Neural cell (in vitro differentiated cells): ENCODE measurements around the gene CDH4. TPM values are rescaled to one million over a fixed set of nuclear protein-coding genes. Genes with fewer than 3 reads are reported as not detected.
"Not testable (repeated sequence)": the region's sequence is repeated elsewhere in the genome, so short reads cannot be mapped to it uniquely, and the experiment has no call there.

Source experiments
- H2AFZ ChIP-seq: fragments of 200-600, 300-800 bp; sonication (generic), shearing (Covaris generic); 2 replicates; pipeline ENCODE4 v1.6.0; 2014; ENCODE audit warnings: low read depth, mild to moderate bottlenecking, antibody characterized with exemption, low read length, moderate library complexity
- H3F3A ChIP-seq: fragments of 200-600 bp; shearing (Covaris generic); 2 replicates; pipeline ENCODE4 v1.6.1; 2016; ENCODE audit warnings: mild to moderate bottlenecking, moderate library complexity, mixed read lengths, antibody characterized with exemption, low read length; ENCODE audit not compliant: insufficient read depth, poor library complexity, severe bottlenecking
- H3K27ac ChIP-seq: fragments of 200-600, 300-800 bp; sonication (generic), shearing (Covaris generic); 2 replicates; pipeline ENCODE4 v1.5.1; 2014; ENCODE audit warnings: mild to moderate bottlenecking, low read length, moderate library complexity
- H3K27me3 ChIP-seq: fragments of 300-800, 200-600 bp; sonication (generic), shearing (Covaris generic); 2 replicates; pipeline ENCODE4 v1.6.0; 2014; ENCODE audit warnings: mild to moderate bottlenecking, low read depth, low read length, moderate library complexity; ENCODE audit not compliant: insufficient read depth
- H3K36me3 ChIP-seq: fragments of 300-800, 200-600 bp; sonication (generic), shearing (Covaris generic); 2 replicates; pipeline ENCODE4 v1.5.1; 2014; ENCODE audit warnings: mild to moderate bottlenecking, antibody characterized with exemption, low read length, moderate library complexity; ENCODE audit not compliant: insufficient read depth
- H3K4me2 ChIP-seq: fragments of 300-800, 200-600 bp; sonication (generic), shearing (Covaris generic); 2 replicates; pipeline ENCODE4 v1.6.0; 2014; ENCODE audit warnings: mild to moderate bottlenecking, low read length
- H3K4me3 ChIP-seq: fragments of 300-800, 200-600 bp; sonication (generic), shearing (Covaris generic); 2 replicates; pipeline ENCODE4 v1.5.1; 2014; ENCODE audit warnings: mild to moderate bottlenecking, low read length, moderate library complexity
- H3K79me2 ChIP-seq: fragments of 200-600 bp; shearing (Covaris generic); replicated peaks from 2 replicates; pipeline ENCODE4 v1.6.0; 2014; ENCODE audit warnings: mild to moderate bottlenecking, low read length, moderate library complexity; ENCODE audit not compliant: insufficient read depth
- H3K9ac ChIP-seq: fragments of 300-800, 200-600 bp; sonication (generic), shearing (Covaris generic); 2 replicates; pipeline ENCODE4 v1.6.1; 2016; ENCODE audit warnings: mild to moderate bottlenecking, low read length, mixed read lengths
- H3K9me2 ChIP-seq: fragments of 200-600 bp; shearing (Covaris generic); 2 replicates; pipeline ENCODE4 v1.6.1; 2016; ENCODE audit warnings: mild to moderate bottlenecking, low read length, mixed read lengths; ENCODE audit not compliant: insufficient read depth
- H3K9me3 ChIP-seq: fragments of 200-600, 300-800 bp; sonication (generic), shearing (Covaris generic); 2 replicates; pipeline ENCODE4 v1.6.1; 2016; ENCODE audit warnings: mild to moderate bottlenecking, mixed run types, low read length, moderate library complexity, mixed read lengths
- H4K20me1 ChIP-seq: fragments of 200-600 bp; shearing (Covaris generic); 2 replicates; pipeline ENCODE4 v1.6.1; 2016; ENCODE audit warnings: mild to moderate bottlenecking, mixed run types; ENCODE audit not compliant: insufficient read depth
- CTCF ChIP-seq: fragments of 450-650 bp; IDR thresholded peaks from 2 replicates; pipeline ENCODE4 v1.5.1; 2014; ENCODE audit warnings: antibody characterized with exemption, mild to moderate bottlenecking, moderate library complexity; ENCODE audit not compliant: poor library complexity, severe bottlenecking
- EP300 ChIP-seq: fragments of 450-650 bp; conservative IDR thresholded peaks from 2 replicates; pipeline ENCODE4 v1.6.1; 2014; ENCODE audit warnings: antibody characterized with exemption, mild to moderate bottlenecking, moderate library complexity; ENCODE audit not compliant: poor library complexity, severe bottlenecking
- EZH2 ChIP-seq: fragments of 200-600, 300-800 bp; shearing (Covaris generic), sonication (generic); IDR thresholded peaks from 2 replicates; pipeline ENCODE4 v1.6.1; 2014; ENCODE audit warnings: antibody characterized with exemption, low read length, borderline replicate concordance, mild to moderate bottlenecking; ENCODE audit not compliant: insufficient read depth, poor library complexity, severe bottlenecking
- MXI1 ChIP-seq: fragments of 450-650 bp; conservative IDR thresholded peaks from 2 replicates; pipeline ENCODE4 v1.6.1; 2014; ENCODE audit warnings: antibody characterized with exemption, mild to moderate bottlenecking; ENCODE audit not compliant: poor library complexity, severe bottlenecking
- POLR2AphosphoS5 ChIP-seq: IDR thresholded peaks from 2 replicates; pipeline ENCODE4 v1.6.1; 2012
- RAD21 ChIP-seq: fragments of 450-650 bp; conservative IDR thresholded peaks from 2 replicates; pipeline ENCODE4 v1.6.1; 2014; ENCODE audit warnings: antibody characterized with exemption, mild to moderate bottlenecking, moderate library complexity
- SMC3 ChIP-seq: fragments of 450-650 bp; conservative IDR thresholded peaks from 2 replicates; pipeline ENCODE4 v1.6.1; 2014; ENCODE audit warnings: antibody characterized with exemption, mild to moderate bottlenecking, moderate library complexity; ENCODE audit not compliant: poor library complexity
- TAF1 ChIP-seq: IDR thresholded peaks from 2 replicates; pipeline ENCODE4 v1.6.1; 2012; ENCODE audit warnings: low read depth
- polyA plus RNA-seq: library from polyadenylated mRNA; depleted of rRNA; stranded (reverse); fragments of >200 nt; gene quantifications from 2 replicates; pipeline ENCODE4 v1.2.3, GENCODE V29; 2014
- TF ChIP-seq, protein P1 (sequence below): IDR thresholded peaks from 2 replicates; pipeline ENCODE4 v1.6.1; 2012; ENCODE audit warnings: borderline replicate concordance

CDH4 gene
- polyA plus RNA-seq, 1 donor from 2014 or later = 24.6 TPM

DNA sequence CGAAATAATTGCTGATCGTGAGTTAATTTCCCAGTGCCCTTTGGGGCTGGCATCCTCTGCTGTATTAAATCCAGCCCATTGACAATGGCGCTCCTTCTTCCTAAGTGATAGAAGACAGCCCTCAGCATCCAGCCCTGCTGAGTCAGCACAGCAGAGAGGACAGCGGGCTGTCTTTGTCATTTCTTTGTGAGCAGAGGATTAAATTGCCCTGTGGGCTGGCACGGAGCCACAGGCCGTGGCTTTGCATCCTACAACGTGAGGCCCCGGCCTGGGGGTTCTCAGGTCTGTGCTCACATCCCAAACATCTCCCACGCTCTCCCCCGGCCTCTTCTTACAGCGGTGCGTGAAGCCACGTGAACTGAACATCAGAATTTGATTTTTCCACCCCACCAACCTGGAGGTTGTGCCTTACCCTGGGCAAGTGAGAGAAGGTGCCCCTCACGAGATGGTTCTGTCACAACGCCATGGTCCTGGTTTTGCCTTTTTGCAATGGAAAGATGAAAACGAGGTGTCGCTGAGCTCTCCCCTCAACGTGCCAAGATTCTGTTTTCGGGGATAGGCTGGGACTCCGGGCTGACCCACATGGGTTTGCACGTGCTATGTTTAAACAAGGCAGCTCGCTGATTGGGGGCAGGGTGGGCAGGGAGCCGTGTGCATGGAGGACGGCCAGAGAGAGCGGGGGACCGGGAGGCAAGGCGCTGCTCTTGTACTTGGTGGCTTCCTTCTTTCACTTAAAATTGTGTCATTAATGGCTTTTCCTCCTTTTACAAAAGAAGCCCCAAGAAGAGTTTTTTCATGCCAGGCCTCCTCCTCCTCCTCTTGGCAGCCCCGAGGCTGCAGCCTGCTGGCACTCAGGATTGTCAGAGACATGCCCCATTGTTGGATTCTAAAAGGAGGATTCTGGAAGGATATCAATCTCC lies 19.5 kb downstream of the CDH4 start:
- no peak overlapping the region for H2AFZ ChIP-seq
- no peak for TF ChIP-seq CTCF
- TF ChIP-seq POLR2AphosphoS5 = no peak
- TF ChIP-seq TAF1 = no peak
- TF ChIP-seq EP300 = no peak
- TF ChIP-seq SMC3 = no peak
- TF ChIP-seq, protein P1, sequence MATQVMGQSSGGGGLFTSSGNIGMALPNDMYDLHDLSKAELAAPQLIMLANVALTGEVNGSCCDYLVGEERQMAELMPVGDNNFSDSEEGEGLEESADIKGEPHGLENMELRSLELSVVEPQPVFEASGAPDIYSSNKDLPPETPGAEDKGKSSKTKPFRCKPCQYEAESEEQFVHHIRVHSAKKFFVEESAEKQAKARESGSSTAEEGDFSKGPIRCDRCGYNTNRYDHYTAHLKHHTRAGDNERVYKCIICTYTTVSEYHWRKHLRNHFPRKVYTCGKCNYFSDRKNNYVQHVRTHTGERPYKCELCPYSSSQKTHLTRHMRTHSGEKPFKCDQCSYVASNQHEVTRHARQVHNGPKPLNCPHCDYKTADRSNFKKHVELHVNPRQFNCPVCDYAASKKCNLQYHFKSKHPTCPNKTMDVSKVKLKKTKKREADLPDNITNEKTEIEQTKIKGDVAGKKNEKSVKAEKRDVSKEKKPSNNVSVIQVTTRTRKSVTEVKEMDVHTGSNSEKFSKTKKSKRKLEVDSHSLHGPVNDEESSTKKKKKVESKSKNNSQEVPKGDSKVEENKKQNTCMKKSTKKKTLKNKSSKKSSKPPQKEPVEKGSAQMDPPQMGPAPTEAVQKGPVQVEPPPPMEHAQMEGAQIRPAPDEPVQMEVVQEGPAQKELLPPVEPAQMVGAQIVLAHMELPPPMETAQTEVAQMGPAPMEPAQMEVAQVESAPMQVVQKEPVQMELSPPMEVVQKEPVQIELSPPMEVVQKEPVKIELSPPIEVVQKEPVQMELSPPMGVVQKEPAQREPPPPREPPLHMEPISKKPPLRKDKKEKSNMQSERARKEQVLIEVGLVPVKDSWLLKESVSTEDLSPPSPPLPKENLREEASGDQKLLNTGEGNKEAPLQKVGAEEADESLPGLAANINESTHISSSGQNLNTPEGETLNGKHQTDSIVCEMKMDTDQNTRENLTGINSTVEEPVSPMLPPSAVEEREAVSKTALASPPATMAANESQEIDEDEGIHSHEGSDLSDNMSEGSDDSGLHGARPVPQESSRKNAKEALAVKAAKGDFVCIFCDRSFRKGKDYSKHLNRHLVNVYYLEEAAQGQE = no peak
- TF ChIP-seq EZH2 = no peak
- no peak for TF ChIP-seq RAD21
- no peak for TF ChIP-seq MXI1

DNA sequence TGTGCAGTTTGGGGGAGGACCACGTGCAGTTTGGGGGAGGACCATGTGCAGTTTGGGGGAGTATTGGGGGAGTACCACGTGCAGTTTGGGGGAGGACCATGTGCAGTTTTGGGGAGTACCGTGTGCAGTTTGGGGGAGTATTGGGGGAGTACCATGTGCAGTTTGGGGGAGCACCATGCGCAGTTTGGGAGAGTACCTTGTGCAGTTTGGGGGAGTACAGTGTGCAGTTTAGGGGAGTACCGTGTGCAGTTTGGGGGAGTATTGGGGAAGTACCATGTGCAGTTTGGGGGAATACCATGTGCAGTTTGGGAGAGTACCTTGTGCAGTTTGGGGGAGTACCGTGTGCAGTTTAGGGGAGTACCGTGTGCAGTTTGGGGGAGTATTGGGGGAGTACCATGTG lies 21.0 kb downstream of the CDH4 start:
- H3F3A ChIP-seq, H2AFZ ChIP-seq, H3K27ac ChIP-seq, H3K4me2 ChIP-seq, H3K27me3 ChIP-seq, H3K36me3 ChIP-seq, H3K9me2 ChIP-seq, H3K9me3 ChIP-seq, H4K20me1 ChIP-seq, H3K79me2 ChIP-seq, H3K9ac ChIP-seq, H3K4me3 ChIP-seq: not testable (repeated sequence)

More for the DNA sequence above, 19.5 kb downstream of the CDH4 start:
- Histone ChIP-seq H3K9me3 (no peaks in the 10 kb centered on the region), H3K4me2 (no peak overlapping the region), H4K20me1 (peaks cover under 1% of the 10 kb centered on the region), H3K9ac (no peak overlapping the region), H3K9me2 (no peaks in the 10 kb centered on the region), H3K4me3 (no peak overlapping the region), H3K27me3 (no peaks in the 10 kb centered on the region), H3K27ac (no peak overlapping the region), H3F3A (no peaks in the 10 kb centered on the region), H3K79me2 (no peaks in the 10 kb centered on the region), H3K36me3 (peaks cover 3% of the 10 kb centered on the region)

DNA sequence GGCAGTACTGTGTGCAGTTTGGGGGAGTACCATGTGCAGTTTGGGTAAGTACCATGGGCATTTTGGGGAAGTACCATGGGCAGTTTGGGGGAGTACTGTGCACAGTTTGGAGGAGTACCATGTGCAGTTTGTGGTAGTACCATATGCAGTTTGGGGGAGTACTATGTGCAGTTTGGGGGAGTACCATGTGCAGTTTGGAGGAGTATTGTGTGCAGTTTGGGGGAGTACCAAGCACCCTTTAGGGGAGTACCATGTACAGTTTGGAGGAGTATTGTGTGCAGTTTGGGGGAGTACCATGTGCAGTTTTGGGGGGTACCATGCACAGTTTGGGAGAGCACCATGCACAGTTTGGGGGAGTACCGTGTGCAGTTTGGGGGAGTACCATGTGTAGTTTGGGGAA lies 21.6 kb downstream of the CDH4 start:
- H3K27ac ChIP-seq, H3K9ac ChIP-seq, H3K36me3 ChIP-seq, H3K9me2 ChIP-seq, H3K27me3 ChIP-seq, H3K79me2 ChIP-seq, H3K9me3 ChIP-seq, H3K4me2 ChIP-seq, H2AFZ ChIP-seq, H3F3A ChIP-seq, H3K4me3 ChIP-seq, H4K20me1 ChIP-seq: not testable (repeated sequence)
